H1 (cell line): ENCODE results near the gene KIF26A. TPM values are rescaled to one million over a fixed set of nuclear protein-coding genes. Genes with fewer than 3 reads are reported as not detected.

Source experiments
- BACH1 ChIP-seq: IDR thresholded peaks from 2 replicates; pipeline ENCODE4 v1.6.1; 2012; ENCODE audit warnings: low read length, improper control_type of control experiment
- EP300 ChIP-seq, 2 experiments: IDR thresholded peaks; 1 replicate in 1 of 2; 2 replicates in 1 of 2; pipeline ENCODE4 v1.6.1; 2011 to 2012; ENCODE audit warnings: low read depth in 2 of 2, low read length in 2 of 2, mild to moderate bottlenecking in 2 of 2, borderline replicate concordance in 1 of 2, inconsistent platforms in 1 of 2, moderate library complexity in 1 of 2
- FOSL1 ChIP-seq: IDR thresholded peaks from 2 replicates; pipeline ENCODE4 v1.6.1; 2011; ENCODE audit warnings: mild to moderate bottlenecking, low read depth, low read length, moderate library complexity; ENCODE audit not compliant: insufficient read depth
- SIN3A ChIP-seq, 2 experiments: IDR thresholded peaks in 1 of 2; conservative IDR thresholded peaks in 1 of 2; 2 replicates each; pipeline ENCODE4 v1.6.1; 2011 to 2012; ENCODE audit warnings: low read length in 2 of 2, improper control_type of control experiment in 1 of 2, low read depth in 1 of 2, mild to moderate bottlenecking in 1 of 2
- polyA plus RNA-seq, 7 experiments: library from polyadenylated mRNA; depleted of rRNA in 3 of 7; stranded (reverse) in 5 of 7; unstranded in 2 of 7; fragments of >200 nt in 5 of 7; fragments of 200-250 nt in 2 of 7; gene quantifications; 1 replicate in 5 of 7; 2 replicates in 1 of 7; 4 replicates in 1 of 7; pipeline versions ENCODE4 v1.2.1 to v1.2.3, GENCODE V29; 2011 to 2013; ENCODE audit warnings: missing spikeins in 2 of 7, mixed read lengths in 2 of 7
- total RNA-seq: library from RNA; stranded (reverse); fragmentation: NEBNext Ultra II Directional; extraction: Animal tissue kit (Norgen Biotek cat#: 25700); gene quantifications from 2 replicates; pipeline ENCODE4 v1.2.1, GENCODE V29; 2021

The KIF26A gene
- total and polyA plus RNA-seq, 2 of the 8 experiments (the other 6 are each of a cell fraction or from before 2014, with no cell fraction given), result 11.5 to 41.6 TPM

- TF ChIP-seq FOSL1 (no peak), BACH1 (no peak), SIN3A (conservative IDR thresholded peaks at IDR 0.05 in 1 of 2, IDR thresholded peaks at IDR 0.05 in 1 of 2; ENCODE audit: low read depth in 1 of 2, low read length in 2 of 2) (no peak), EP300 (IDR thresholded peaks at IDR 0.05; ENCODE audit: borderline replicate concordance in 1 of 2, low read depth in 2 of 2, low read length in 2 of 2) (no peak)
Observed at GRCh38 chr14:104107611-104108569, 30.5 kb upstream of the KIF26A start (continued).
